Amniotic stem cell (primary cell): ENCODE data around the gene CENPI.
"Not testable (repeated sequence)": the region's sequence is repeated elsewhere in the genome, so short reads cannot be mapped to it uniquely, and the experiment has no call there.

Experiments
- DNase-seq: peaks from one replicate; lab custom pipeline; 2025; lab: John Stamatoyannopoulos, UW

CENPI gene

GRCh38 chrX:101097546-101098453, at the start of gene CENPI:
CENPI (plus strand) TSS chrX:101098204; CDS start chrX:101101071, 2,867 bp downstream.
- peak; percentile 59 for DNase-seq

- no peak for DNase-seq
Measured at GRCh38 chrX:101051153-101051548, 46.9 kb upstream of the CENPI start.

- peak; percentile 42 for DNase-seq
Measured at GRCh38 chrX:101051549-101052302, 46.3 kb upstream of the CENPI start, which contains the start of gene TRMT2B. TRMT2B (minus strand) TSS chrX:101052111; CDS start chrX:101042289, 9,822 bp downstream.

GRCh38 chrX:101056551-101056950, 41.5 kb upstream of the CENPI start:
- not testable (repeated sequence) for DNase-seq

DNA sequence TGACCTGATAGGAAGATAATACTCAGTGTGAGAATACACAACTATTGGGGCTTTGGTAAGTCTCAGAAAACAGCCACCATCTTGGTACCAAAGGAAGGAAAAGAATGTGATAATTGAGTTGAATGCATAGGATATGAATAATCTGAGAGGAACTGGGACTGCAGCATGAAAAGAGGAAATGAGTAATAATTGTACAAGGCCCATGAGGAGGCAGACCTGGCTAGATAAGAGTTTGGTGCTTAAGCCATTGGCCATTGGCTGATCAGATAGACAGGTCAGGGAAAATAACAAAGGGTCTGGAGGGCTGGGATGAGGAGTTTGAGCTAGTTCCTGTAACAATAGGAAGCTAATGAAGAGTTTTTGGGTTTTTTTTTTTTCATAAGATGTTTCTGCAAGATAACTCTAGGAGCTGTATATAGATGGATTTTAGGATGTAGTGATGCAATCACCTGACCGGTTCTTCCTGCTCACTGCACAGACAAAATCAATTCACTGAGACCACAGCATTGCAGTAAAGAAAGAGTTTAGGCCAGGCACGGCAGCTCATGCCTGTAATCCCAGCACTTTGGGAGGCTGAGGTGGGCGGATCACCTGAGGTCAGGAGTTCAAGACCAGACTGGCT, 40.8 kb upstream of the CENPI start:
- no peak for DNase-seq

DNA sequence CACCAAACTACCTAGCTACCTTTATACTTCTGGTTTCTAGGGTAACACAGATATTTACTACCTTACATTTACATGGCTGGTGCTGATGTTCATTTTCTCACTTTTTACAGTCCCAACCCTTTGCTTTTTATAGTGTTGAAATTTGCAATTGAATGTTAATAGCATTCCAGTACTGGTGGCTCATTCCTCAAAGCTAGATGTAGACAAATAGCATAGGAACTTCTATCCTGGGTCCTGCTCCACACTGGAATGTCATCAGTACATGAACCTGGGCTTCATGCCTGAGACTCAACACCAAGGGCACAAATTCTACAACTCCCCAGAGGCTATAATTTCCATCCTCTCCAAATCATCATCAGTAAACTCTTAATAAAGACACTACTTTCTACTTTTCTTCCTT, 35.8 kb upstream of the CENPI start:
- no peak for DNase-seq

DNA sequence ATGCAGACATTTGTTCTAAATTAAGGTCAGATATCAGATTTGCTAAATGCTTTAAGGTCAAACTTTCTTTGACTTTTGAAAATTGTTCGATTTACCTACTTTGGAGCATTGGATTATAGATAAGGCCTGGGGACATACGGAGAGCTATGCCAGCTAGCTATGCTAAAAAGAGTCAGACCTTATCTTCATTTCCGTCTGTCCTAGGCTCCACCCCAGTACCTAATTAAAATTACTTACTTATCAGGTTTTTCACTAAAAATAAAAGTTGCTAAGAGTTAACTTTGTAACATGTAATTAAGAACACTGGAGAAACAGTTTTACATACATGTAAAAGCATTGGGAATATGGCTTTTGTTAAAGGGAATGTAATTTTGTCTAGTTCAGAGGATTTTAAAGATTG, 26.4 kb upstream of the CENPI start:
- DNase-seq, result no peak

DNA sequence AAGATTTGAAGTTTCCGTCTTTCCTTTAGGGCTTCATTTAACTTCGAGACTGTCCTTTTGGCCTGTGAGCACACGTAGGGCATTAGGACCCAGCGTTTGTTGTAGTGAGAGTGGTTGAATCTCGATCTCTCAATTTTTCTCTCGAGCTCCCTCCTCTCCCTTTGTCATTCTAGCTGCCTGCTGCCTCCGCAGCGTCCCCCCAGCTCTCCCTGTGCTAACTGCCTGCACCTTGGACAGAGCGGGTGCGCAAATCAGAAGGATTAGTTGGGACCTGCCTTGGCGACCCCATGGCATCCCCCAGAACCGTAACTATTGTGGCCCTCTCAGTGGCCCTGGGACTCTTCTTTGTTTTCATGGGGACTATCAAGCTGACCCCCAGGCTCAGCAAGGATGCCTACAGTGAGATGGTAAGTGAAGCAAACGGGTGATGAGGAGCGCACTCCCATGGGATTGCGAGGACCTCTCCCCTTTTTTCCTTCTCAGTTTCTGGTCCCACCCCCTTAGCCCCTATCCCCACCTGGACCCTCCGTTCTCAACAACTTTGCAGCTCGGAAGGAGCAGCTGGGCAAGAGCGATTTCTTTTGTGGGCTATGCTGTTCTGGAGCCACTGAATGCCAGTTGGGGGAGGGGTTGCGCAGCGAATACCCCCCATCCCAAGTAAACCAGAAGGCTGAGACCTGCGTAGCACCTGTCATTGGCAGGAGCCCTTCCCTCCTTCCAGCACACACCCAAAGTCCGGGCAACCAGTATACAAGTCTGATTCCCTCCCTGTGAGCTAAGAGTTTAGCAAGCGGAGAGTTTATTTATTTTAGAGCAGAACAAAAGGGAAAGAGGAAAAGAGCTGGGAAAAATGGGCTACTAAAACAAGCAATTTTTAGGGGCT, 19.0 kb upstream of the CENPI start, which contains the start of gene TMEM35A:
Gene TMEM35A (plus strand): TSS at position 164 of the 883 bp plus-strand sequence. CDS start 124 bp downstream, at position 288.
- no peak for DNase-seq

- DNase-seq, result no peak
Measured at GRCh38 chrX:101079736-101080270, 18.2 kb upstream of the CENPI start.

DNA sequence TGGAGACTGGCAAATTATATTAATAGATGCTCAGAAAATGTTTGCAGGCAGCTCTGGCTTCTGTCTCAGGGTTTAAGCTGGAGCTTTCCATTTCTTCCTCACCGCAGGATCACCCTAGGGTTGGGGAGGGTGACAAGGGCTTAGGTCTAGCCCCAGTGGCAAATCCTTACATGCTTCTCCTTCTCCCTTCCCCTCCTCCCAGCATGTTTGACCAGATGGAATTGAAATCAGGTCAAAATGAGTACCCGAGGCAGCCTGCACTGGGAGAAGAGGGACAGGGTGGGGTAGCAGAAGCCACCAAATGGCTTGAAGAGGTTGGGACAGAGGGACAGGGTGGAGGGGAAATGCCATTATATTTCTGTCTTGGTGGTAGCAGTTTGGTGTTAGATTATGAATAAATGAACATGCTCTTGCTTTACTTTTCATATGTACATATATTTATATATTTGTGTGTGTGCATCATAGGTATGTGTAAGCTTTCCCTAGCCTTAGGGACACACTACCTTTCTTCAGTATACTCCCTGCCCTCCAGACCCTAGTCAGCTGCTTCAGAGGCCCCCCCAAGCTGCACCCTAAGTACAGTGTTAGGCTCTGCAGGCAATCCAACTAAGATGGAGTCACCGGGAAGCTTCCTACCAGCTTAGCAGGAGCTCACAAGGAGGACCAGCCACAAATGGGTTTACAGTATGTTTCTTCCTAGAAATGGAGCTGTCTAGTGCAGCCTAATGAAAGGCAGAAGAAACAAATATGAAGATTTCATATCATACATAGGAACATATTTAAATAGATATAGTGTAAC, 17.5 kb upstream of the CENPI start:
- no peak for DNase-seq

GRCh38 chrX:101081231-101081630, 16.8 kb upstream of the CENPI start:
- no peak for DNase-seq

GRCh38 chrX:101091817-101092216, 6.2 kb upstream of the CENPI start:
- no peak for DNase-seq

DNA sequence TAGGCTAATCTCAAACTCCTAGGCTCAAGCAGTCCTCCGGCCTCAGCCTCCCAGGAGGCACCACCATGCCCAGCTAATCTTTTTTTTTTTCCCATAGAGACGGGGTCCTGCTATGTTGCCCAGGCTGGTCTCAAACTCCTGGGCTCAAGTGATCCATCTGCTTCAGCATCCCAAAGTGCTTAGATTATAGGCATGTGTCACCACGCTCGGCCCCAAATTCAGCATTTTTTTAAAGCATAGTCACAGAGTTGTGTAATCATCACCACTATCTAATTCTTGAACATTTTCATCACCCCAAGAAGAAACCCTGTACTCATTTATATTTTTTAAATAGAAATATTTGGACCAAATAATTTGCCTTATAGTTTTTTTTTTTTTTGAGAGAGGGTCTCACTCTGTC, 10.3 kb downstream of the CENPI start:
- no peak for DNase-seq

DNA sequence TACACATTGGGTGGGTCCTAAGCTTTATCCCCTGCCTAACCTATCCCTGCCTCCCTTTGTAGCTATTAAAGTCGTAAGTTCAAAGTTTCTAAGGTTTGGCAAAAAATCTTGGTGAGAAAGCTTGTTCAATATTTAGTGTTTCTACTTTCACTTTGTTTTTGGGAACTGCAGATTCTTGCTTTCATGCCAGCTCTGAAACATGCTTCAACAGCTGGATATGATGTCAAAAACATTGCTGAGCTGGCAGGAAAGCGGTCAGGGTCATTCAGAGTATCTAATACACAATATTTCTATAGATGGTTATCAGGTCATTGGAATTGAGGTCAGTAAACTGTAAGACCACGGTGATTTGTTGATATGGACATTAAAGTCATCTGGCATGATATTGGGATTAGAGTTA, 19.7 kb downstream of the CENPI start:
- DNase-seq, result no peak

DNA sequence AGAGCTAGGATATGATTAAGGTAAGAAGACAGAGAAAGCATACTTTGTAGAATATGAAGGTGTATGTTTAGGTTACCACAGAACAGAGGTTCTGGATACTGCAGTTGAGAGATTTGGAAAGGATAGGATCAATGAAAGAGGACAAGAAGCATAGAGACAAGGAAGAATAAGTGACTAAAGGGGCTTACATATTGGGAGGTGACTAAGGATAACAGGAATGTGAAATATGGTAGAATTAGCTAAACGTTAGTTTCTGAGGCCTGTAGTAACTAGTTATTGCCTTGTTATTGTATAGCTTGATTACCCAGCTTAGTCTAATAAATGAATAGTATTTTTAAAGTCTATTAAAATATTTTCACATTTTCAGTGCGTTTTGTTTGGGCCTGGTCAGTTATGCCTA, 38.2 kb downstream of the CENPI start:
- DNase-seq, result no peak
